ENCODE measurements around the gene KCNN3.

DNA sequence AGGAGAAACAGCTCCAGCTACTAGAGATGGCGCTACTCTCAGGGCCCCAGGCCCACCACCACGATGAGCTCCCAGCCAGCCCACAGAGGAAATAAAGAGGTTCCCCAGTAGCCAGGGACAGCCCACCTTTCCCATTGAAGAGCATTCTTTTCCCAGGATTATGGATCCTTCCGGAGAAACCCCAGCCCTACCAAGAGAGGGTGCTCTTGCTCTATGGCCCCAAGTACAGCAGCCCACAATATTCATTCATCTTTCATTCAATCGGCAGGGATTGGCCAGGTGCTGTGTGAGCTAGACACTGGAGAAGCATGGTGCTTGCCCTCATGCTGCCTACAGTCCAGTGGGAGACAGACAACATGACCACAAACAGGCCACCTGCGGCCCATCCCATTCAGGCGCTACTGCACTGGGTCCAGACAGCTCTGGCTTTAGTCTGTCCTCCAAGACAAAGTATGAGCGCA lies 36.6 kb upstream of the KCNN3 start:
- TF ChIP-seq TCF4 (CRISPR knock-in tag; IDR thresholded peaks at IDR 0.05; ENCODE audit: borderline replicate concordance) = no peak
- TF ChIP-seq OSR1 (CRISPR knock-in tag; IDR thresholded peaks at IDR 0.05) = no peak
- no peak for TF ChIP-seq SNAI2 (CRISPR knock-in tag; IDR thresholded peaks at IDR 0.05)
- no peak for TF ChIP-seq RARB (CRISPR knock-in tag; IDR thresholded peaks at IDR 0.05)
- no peak for TF ChIP-seq ZNF8 (CRISPR knock-in tag; IDR thresholded peaks at IDR 0.05)
- TF ChIP-seq, protein P1, sequence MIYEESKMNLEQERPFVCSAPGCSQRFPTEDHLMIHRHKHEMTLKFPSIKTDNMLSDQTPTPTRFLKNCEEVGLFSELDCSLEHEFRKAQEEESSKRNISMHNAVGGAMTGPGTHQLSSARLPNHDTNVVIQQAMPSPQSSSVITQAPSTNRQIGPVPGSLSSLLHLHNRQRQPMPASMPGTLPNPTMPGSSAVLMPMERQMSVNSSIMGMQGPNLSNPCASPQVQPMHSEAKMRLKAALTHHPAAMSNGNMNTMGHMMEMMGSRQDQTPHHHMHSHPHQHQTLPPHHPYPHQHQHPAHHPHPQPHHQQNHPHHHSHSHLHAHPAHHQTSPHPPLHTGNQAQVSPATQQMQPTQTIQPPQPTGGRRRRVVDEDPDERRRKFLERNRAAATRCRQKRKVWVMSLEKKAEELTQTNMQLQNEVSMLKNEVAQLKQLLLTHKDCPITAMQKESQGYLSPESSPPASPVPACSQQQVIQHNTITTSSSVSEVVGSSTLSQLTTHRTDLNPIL (CRISPR knock-in tag; IDR thresholded peaks at IDR 0.05; ENCODE audit: low read depth) = no peak
- TF ChIP-seq BACH2 (CRISPR knock-in tag; IDR thresholded peaks at IDR 0.05; ENCODE audit: borderline replicate concordance) = no peak
- no peak for TF ChIP-seq TOX (CRISPR knock-in tag; IDR thresholded peaks at IDR 0.05; ENCODE audit: borderline replicate concordance)
- TF ChIP-seq ISL1 (CRISPR knock-in tag; IDR thresholded peaks at IDR 0.05) = no peak
- TF ChIP-seq CSDC2 (CRISPR knock-in tag; IDR thresholded peaks at IDR 0.05) = no peak
- no peak for TF ChIP-seq ZFP3 (CRISPR knock-in tag; IDR thresholded peaks at IDR 0.05)
- TF ChIP-seq, protein P2, sequence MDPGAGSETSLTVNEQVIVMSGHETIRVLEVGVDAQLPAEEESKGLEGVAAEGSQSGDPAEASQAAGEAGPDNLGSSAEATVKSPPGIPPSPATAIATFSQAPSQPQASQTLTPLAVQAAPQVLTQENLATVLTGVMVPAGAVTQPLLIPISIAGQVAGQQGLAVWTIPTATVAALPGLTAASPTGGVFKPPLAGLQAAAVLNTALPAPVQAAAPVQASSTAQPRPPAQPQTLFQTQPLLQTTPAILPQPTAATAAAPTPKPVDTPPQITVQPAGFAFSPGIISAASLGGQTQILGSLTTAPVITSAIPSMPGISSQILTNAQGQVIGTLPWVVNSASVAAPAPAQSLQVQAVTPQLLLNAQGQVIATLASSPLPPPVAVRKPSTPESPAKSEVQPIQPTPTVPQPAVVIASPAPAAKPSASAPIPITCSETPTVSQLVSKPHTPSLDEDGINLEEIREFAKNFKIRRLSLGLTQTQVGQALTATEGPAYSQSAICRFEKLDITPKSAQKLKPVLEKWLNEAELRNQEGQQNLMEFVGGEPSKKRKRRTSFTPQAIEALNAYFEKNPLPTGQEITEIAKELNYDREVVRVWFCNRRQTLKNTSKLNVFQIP (CRISPR knock-in tag; IDR thresholded peaks at IDR 0.05; ENCODE audit: borderline replicate concordance, low read depth) = no peak
- TF ChIP-seq, protein P3, sequence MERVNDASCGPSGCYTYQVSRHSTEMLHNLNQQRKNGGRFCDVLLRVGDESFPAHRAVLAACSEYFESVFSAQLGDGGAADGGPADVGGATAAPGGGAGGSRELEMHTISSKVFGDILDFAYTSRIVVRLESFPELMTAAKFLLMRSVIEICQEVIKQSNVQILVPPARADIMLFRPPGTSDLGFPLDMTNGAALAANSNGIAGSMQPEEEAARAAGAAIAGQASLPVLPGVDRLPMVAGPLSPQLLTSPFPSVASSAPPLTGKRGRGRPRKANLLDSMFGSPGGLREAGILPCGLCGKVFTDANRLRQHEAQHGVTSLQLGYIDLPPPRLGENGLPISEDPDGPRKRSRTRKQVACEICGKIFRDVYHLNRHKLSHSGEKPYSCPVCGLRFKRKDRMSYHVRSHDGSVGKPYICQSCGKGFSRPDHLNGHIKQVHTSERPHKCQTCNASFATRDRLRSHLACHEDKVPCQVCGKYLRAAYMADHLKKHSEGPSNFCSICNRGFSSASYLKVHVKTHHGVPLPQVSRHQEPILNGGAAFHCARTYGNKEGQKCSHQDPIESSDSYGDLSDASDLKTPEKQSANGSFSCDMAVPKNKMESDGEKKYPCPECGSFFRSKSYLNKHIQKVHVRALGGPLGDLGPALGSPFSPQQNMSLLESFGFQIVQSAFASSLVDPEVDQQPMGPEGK (CRISPR knock-in tag; IDR thresholded peaks at IDR 0.05; ENCODE audit: borderline replicate concordance) = no peak

Measured in SK-N-SH treated with all-trans-retinoic acid at 6 μM for 48 hours (cell line).